ENCODE measurements around the gene ACSM4.

- TF ChIP-seq CTCF (IDR thresholded peaks at IDR 0.05) = no peak
- no peak for TF ChIP-seq EZH2 (IDR thresholded peaks at IDR 0.05; ENCODE audit: borderline replicate concordance, insufficient read depth, low read depth, low read length, poor library complexity, severe bottlenecking)
Observed at GRCh38 chr12:7265251-7265650, 38.6 kb upstream of the ACSM4 start.
